ENCODE data around the gene SAMD5. TPM values are rescaled to one million over a fixed set of nuclear protein-coding genes. Genes with fewer than 3 reads are reported as not detected.

The SAMD5 gene
- total RNA-seq, 1 donor from 2014 or later = 1.5 TPM

GRCh38 chr6:147561726-147562125 is 53.2 kb downstream of the SAMD5 start:
- Mint-ChIP-seq H3K27ac (ENCODE audit: unreplicated experiment) (no peak overlapping the region), H3K9me3 (no peaks in the 10 kb centered on the region), H3K4me1 (peaks cover 10% of the 10 kb centered on the region), H3K4me3 (no peak overlapping the region), H3K36me3 (ENCODE audit: low read depth) (no peaks in the 10 kb centered on the region), H3K27me3 (ENCODE audit: low read depth) (no peaks in the 10 kb centered on the region)
- TF ChIP-seq, protein P1, sequence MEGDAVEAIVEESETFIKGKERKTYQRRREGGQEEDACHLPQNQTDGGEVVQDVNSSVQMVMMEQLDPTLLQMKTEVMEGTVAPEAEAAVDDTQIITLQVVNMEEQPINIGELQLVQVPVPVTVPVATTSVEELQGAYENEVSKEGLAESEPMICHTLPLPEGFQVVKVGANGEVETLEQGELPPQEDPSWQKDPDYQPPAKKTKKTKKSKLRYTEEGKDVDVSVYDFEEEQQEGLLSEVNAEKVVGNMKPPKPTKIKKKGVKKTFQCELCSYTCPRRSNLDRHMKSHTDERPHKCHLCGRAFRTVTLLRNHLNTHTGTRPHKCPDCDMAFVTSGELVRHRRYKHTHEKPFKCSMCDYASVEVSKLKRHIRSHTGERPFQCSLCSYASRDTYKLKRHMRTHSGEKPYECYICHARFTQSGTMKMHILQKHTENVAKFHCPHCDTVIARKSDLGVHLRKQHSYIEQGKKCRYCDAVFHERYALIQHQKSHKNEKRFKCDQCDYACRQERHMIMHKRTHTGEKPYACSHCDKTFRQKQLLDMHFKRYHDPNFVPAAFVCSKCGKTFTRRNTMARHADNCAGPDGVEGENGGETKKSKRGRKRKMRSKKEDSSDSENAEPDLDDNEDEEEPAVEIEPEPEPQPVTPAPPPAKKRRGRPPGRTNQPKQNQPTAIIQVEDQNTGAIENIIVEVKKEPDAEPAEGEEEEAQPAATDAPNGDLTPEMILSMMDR (conservative IDR thresholded peaks at IDR 0.05) = no peak
- no peak for DNase-seq (ENCODE audit: low read depth, low spot score)

DNA sequence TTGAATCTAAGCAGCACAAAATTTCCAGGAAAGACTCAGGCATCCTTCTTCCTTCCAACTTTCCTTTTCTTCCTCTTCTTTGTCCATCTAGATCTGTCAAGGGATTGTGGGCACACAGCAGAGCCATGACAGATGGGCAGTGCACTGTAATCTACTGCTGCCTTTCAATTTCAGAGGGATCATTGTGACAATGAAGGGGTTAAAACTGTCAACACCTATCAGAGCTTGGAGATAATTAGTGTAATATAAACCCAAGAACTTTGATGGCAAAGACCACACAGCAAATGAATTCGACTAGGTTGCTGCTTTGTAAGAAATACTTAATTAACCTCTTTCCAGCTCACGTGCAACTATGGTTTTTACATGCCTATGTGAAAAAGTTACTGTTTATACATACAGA is 55.0 kb downstream of the SAMD5 start:
- Mint-ChIP-seq H3K4me1 (peaks cover 10% of the 10 kb centered on the region), H3K27ac (ENCODE audit: unreplicated experiment) (no peak overlapping the region), H3K9me3 (no peaks in the 10 kb centered on the region), H3K4me3 (no peak overlapping the region), H3K27me3 (ENCODE audit: low read depth) (no peaks in the 10 kb centered on the region), H3K36me3 (ENCODE audit: low read depth) (no peaks in the 10 kb centered on the region)
- DNase-seq (ENCODE audit: low read depth, low spot score) = no peak
- TF ChIP-seq, protein P1 (conservative IDR thresholded peaks at IDR 0.05) = no peak

DNA sequence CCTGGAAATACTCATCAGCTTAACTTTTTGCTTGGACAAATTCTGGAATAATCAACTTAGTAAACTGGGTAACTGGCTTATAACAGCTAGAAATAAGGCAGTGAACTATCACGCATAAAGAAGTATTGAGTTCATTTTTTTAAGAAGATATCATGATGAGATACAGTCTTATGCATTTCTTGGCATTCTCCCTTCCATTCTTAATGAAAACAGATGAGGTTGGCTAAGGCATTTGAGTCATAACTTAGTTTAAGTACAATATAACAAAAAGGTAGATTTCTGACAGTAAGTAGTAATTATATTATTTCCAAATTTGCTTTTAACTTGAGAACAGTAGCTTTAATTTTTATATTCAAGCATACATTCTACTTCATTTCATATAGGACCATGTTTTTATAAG is 56.1 kb downstream of the SAMD5 start:
- TF ChIP-seq, protein P1 (conservative IDR thresholded peaks at IDR 0.05) = no peak
- Mint-ChIP-seq H3K27ac (ENCODE audit: unreplicated experiment) (no peak overlapping the region), H3K27me3 (ENCODE audit: low read depth) (no peaks in the 10 kb centered on the region), H3K36me3 (ENCODE audit: low read depth) (no peaks in the 10 kb centered on the region), H3K4me1 (no peaks in the 10 kb centered on the region), H3K9me3 (no peaks in the 10 kb centered on the region), H3K4me3 (no peak overlapping the region)
- no peak for DNase-seq (ENCODE audit: low read depth, low spot score)

GRCh38 chr6:147566244-147566898 is 57.9 kb downstream of the SAMD5 start:
- H3K4me1 Mint-ChIP-seq = no peaks in the 10 kb centered on the region
- TF ChIP-seq, protein P1 (conservative IDR thresholded peaks at IDR 0.05) = no peak
- no peak for DNase-seq (ENCODE audit: low read depth, low spot score)
- no peak overlapping the region for H3K27ac Mint-ChIP-seq (ENCODE audit: unreplicated experiment)
- H3K36me3 Mint-ChIP-seq (ENCODE audit: low read depth) = no peaks in the 10 kb centered on the region
- no peak overlapping the region for H3K4me3 Mint-ChIP-seq
- no peaks in the 10 kb centered on the region for H3K9me3 Mint-ChIP-seq
- H3K27me3 Mint-ChIP-seq (ENCODE audit: low read depth) = no peaks in the 10 kb centered on the region

DNA sequence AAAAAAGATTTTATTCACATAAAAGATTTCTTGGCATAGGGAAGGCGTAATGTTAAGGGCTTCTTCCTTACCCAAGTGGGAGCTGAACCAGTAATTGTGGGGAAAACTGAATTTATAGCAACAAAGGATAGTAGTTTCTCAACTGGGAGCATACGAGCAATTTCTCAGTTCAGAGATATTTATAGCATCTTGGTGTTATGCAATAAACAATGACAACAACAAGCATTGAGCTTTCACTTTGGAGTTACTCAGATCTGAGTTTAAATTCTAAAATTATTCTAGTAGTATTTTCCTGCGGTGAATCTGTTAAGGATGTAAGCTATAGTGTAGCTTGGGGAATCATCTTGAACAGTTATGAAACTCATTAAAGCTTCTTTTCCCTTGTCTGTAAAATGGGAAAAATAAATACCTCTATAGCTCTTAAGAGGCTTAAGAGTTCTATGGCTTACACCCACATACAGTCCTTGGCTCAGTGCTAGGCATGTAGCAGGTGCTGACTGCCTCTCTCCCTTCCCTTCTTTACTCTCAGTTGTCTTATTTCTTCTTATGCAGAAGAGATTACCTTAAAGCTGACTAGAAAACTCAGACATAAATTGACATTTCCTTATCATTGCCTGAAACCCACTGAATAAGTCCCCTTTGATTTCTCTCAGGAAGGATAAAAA is 58.8 kb downstream of the SAMD5 start:
- H3K27me3 Mint-ChIP-seq (ENCODE audit: low read depth) = no peaks in the 10 kb centered on the region
- TF ChIP-seq, protein P1 (conservative IDR thresholded peaks at IDR 0.05) = no peak

More for the DNA sequence above, 58.8 kb downstream of the SAMD5 start:
- H3K4me3 Mint-ChIP-seq = no peak overlapping the region
- no peak for DNase-seq (ENCODE audit: low read depth, low spot score)
- no peaks in the 10 kb centered on the region for H3K4me1 Mint-ChIP-seq
- no peaks in the 10 kb centered on the region for H3K9me3 Mint-ChIP-seq
- H3K27ac Mint-ChIP-seq (ENCODE audit: unreplicated experiment) = no peak overlapping the region
- H3K36me3 Mint-ChIP-seq (ENCODE audit: low read depth) = no peaks in the 10 kb centered on the region

Data from neural crest cell (in vitro differentiated cells).